Muscle of back (tissue), 11 donors: Measurements from ENCODE around the gene SPATS1. TPM values are rescaled to one million over a fixed set of nuclear protein-coding genes. Genes with fewer than 3 reads are reported as not detected.

Experiments
- DNase-seq, 3 donors: peaks; one replicate each; pipeline versions ENCODE4 v3.0.0 to v3.0.0-alpha.2; 2013
- polyA plus RNA-seq, 10 donors: library from polyadenylated mRNA; unstranded; fragments of 120-200 nt; gene quantifications; one replicate each; pipeline ENCODE4 v1.2.1, GENCODE V29; 2013; ENCODE audit not compliant: insufficient read length in 10 of 10

SPATS1 gene
- polyA plus RNA-seq, 10 donors, result not detected

- DNase-seq, result peak; percentile 99
Measured at GRCh38 chr6:44387346-44388134, 45.1 kb downstream of the SPATS1 start, which contains the start of gene CDC5L. Gene CDC5L, plus strand, starts transcription at chr6:44387706. Its CDS starts 118 bp downstream, at chr6:44387824.

- DNase-seq, result peak in 1 of 3 donors; percentile 17
Measured at GRCh38 chr6:44388135-44388487, 45.7 kb downstream of the SPATS1 start.

DNA sequence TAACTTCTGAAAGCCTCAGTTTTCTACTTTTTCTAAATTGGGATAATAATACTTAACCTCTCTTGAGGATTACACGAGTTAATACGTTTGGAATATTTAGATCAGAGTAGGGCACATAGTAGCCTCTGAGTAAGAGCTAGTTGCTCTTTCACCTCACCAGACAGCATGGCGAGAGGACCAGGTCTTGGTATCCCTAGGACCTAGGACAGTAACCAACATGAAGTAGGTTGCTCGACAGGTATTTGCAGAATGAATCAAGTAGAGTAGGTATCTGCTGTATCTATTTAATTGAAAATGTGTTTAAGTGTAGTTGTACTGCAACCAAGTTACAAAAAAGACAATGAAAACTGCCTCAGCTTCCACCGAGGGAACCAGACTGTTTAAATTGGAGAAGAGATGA lies 46.4 kb downstream of the SPATS1 start:
- no peak for DNase-seq

DNA sequence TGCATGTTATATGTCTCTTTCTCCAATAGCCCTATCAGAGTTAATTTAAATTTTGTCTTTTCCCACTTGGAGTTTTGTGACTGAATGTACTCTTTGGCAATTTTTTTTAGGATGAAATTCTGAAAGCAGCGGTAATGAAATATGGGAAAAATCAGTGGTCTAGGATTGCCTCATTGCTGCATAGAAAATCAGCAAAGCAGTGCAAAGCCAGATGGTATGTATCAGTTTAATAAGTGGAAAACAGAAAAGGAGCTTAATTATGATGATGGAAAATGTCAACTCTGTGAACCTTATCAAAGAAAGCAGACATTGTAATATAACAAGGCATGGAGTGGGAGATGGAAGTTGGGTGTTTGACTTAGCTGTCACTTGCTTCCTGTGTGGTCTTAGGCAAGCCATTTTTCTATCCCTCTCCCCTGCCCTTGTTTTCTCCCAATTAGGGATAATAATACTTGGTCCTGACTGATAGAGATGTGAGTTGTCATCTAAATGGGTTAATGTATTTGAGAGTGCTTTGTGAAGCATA lies 47.8 kb downstream of the SPATS1 start:
- DNase-seq, result no peak

Other genes with a start within 250 kb of the SPATS1 start
- 10 to 100 TPM; 27.1 to 44.5 (median 35.2) TPM for gene MRPL14, start 215.2 kb upstream of the SPATS1 start, polyA plus RNA-seq
- gene TMEM63B, start 215.1 kb upstream of the SPATS1 start, polyA plus RNA-seq, result 10 to 100 TPM; 14.2 to 20.5 (median 16.8) TPM
- gene CAPN11, start 183.8 kb upstream of the SPATS1 start, polyA plus RNA-seq, result under 1 TPM in 8 of 10 donors, not detected in 2; 0.18 to 0.77 (median 0.41) TPM
- gene MYMX, start 125.7 kb upstream of the SPATS1 start, polyA plus RNA-seq, result 10 to 100 TPM; 17.2 to 24.8 (median 20.0) TPM
- 10 to 100 TPM; 54.7 to 89.9 (median 71.6) TPM for gene SLC29A1, start 119.1 kb upstream of the SPATS1 start, polyA plus RNA-seq
- 1,000 to 10,000 TPM in 4 of 10 donors, 100 to 1,000 TPM in 6; 766 to 1,108 (median 944) TPM for gene HSP90AB1, start 95.5 kb upstream of the SPATS1 start, polyA plus RNA-seq
- gene SLC35B2, start 85.1 kb upstream of the SPATS1 start, polyA plus RNA-seq, result 10 to 100 TPM; 27.1 to 40.4 (median 32.4) TPM
- gene NFKBIE, start 77.1 kb upstream of the SPATS1 start, polyA plus RNA-seq, result 1 to 10 TPM; 4.0 to 6.5 (median 4.9) TPM
- 1 to 10 TPM in 1 of 10 donors, under 1 TPM in 9; 0.07 to 1.1 (median 0.33) TPM for gene TMEM151B, start 72.2 kb upstream of the SPATS1 start, polyA plus RNA-seq
- 10 to 100 TPM in 1 of 10 donors, 1 to 10 TPM in 9; 7.1 to 10.1 (median 8.2) TPM for gene AARS2, start 29.3 kb upstream of the SPATS1 start, polyA plus RNA-seq
- 10 to 100 TPM; 22.0 to 31.3 (median 25.8) TPM for gene CDC5L, start 45.1 kb downstream of the SPATS1 start, polyA plus RNA-seq